Measurements from ENCODE around the gene RIPOR2. TPM values are rescaled to one million over a fixed set of nuclear protein-coding genes. Genes with fewer than 3 reads are reported as not detected.
A peak's percentile ranks its signal among the peaks of the same experiment; 100 is the strongest.
"Not testable (repeated sequence)": the region's sequence is repeated elsewhere in the genome, so short reads cannot be mapped to it uniquely, and the experiment has no call there.

The RIPOR2 gene
- total RNA-seq, 1 experiment from 2014 or later = not detected

GRCh38 chr6:24766680-24767462 is 168.9 kb downstream of the RIPOR2 start:
- peak; percentile 32 for DNase-seq (ENCODE audit: low read depth)

DNA sequence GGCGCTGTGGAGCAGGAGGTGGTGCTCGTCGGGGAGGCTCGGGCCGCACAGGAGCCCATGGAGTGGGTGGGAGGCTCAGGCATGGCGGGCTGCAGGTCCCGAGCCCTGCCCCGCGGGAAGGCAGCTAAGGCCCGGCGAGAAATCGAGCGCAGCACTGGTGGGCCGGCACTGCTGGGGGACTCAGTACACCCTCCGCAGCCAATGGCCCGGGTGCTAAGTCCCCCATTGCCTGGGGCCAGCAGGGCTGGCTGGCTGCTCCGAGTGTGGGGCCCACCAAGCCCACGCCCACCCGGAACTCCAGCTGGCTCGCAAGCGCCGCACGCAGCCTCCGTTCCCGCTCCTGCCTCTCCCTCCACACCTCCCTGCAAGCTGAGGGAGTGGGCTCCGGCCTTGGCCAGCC is 169.8 kb downstream of the RIPOR2 start:
- not testable (repeated sequence) for DNase-seq (ENCODE audit: low read depth)

- not testable (repeated sequence) for DNase-seq (ENCODE audit: low read depth)
These were observed 170.6 kb downstream of the RIPOR2 start for GRCh38 chr6:24764833-24765828.

- DNase-seq (ENCODE audit: low read depth) = no peak
These were observed 172.2 kb downstream of the RIPOR2 start for GRCh38 chr6:24763578-24763977.

GRCh38 chr6:24761851-24762250 is 173.9 kb downstream of the RIPOR2 start:
- DNase-seq (ENCODE audit: low read depth) = no peak

DNA sequence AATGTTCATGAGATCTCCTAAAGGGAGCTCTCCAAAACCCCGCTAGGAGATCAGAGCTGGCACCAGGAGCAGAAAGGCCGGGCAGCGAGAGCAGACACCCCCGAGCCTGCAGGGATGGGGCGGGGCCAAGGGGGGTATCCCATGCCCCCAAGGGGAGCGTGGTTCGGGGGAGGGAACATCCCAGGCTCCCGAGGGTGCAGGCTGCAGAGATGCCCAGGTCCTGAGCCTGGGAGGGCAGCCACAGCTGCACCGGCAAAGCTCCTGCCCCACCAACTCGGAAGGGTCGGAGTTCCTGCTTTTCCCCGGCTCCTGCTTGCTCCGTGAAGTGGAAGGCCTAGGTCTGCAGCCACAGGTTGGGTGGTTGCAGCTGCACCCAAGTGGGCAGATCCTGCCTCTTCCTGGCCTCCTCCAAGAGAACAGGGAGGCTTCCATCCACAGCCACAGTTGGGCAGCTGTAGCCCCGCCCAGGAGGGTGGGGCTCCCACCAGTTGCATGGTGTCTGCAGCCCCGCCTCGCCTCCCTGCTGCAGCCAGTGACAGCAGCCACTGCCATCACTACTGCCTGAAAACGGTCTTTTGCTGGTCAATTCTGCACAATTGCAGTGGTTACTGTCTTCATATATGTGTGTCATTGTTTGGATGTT is 174.4 kb downstream of the RIPOR2 start:
- peak; percentile 29 for DNase-seq (ENCODE audit: low read depth)

GRCh38 chr6:24760210-24760609 is 175.6 kb downstream of the RIPOR2 start:
- DNase-seq (ENCODE audit: low read depth) = no peak

- no peak for DNase-seq (ENCODE audit: low read depth)
These were observed 176.0 kb downstream of the RIPOR2 start for GRCh38 chr6:24759718-24760117.

GRCh38 chr6:24757611-24758010 is 178.1 kb downstream of the RIPOR2 start:
- no peak for DNase-seq (ENCODE audit: low read depth)

GRCh38 chr6:24755279-24755678 is 180.5 kb downstream of the RIPOR2 start:
- DNase-seq (ENCODE audit: low read depth) = no peak

- DNase-seq (ENCODE audit: low read depth) = not testable (repeated sequence)
These were observed 181.4 kb downstream of the RIPOR2 start for GRCh38 chr6:24754378-24754777.

Other genes with a start within 250 kb of the RIPOR2 start
- gene C6orf62, start 216.8 kb downstream of the RIPOR2 start, total RNA-seq (2014; rRNA removed; shearing (Covaris generic)) = 57.0 and 64.9 TPM in 2 replicates
- 78.2 and 78.9 TPM in 2 replicates for gene GMNN, start 161.0 kb downstream of the RIPOR2 start, total RNA-seq (2014; rRNA removed; shearing (Covaris generic))
- gene ARMH2, start 137.0 kb downstream of the RIPOR2 start, total RNA-seq (2014; rRNA removed; shearing (Covaris generic)) = not detected in 2 replicates

All from HT1080 (cell line).